ENCODE results near the gene KATNB1. TPM values are rescaled to one million over a fixed set of nuclear protein-coding genes. Genes with fewer than 3 reads are reported as not detected.

The KATNB1 gene
- total and polyA plus RNA-seq, 2 experiments from 2014 or later, result 31.4 to 65.9 TPM

DNA sequence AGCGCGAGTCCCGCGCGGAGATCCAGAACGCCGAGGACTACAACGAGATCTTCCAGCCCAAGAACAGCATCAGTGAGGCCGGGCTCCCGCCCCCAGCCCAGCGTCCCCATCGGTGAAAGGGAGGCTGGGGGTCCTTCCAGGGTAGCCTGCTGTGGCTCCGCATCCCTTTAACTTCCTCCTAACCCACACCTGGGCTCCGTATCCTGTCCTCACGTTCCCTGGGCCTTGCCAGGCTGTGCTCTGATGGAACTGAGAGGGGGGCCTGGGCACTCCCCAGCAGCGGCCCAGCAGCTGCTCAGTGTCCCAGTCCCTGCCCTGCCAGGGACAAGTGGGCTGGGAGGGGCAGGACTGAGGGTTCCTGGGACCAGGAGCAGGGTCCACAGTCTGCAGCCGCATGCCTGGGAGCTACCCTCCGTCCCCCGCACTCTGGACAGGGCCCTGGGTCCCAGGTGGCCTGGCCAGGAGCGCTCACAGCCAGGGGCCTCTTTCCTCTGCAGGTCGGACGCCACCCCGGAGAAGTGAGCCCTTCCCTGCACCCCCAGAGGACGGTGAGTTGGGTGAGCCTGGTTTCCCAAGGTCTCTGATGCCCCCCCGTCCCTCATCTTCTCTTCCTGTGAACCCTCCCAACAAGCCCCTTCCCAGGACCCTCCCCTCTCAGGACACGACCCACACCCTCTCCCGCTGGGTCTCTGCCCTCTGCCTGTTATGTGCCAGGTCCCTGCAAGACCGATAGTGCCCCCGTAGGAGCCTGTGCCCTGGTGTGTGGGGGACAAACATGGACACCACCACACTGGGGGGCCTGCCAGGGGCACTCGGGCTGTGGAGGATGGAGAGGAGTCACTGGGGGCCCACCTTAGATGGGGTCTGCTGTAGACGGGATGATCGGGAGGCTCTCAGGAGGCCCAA, 18.1 kb downstream of the KATNB1 start:
- Histone ChIP-seq H3K4me3 (no peak overlapping the region), H3K27me3 (ENCODE audit: insufficient read depth) (no peaks in the 10 kb centered on the region), H3F3A (replicated peaks; ENCODE audit: low read depth) (no peaks in the 10 kb centered on the region), H3K9me2 (ENCODE audit: insufficient read depth) (no peaks in the 10 kb centered on the region), H3K4me1 (ENCODE audit: insufficient read depth) (no peaks in the 10 kb centered on the region), H3K27ac (ENCODE audit: low read depth) (no peak overlapping the region), H2AFZ (no peak overlapping the region), H3K79me2 (replicated peaks; ENCODE audit: insufficient read depth) (no peaks in the 10 kb centered on the region), H3K4me2 (no peak overlapping the region), H3K36me3 (ENCODE audit: insufficient read depth) (no peaks in the 10 kb centered on the region), H4K20me1 (replicated peaks; ENCODE audit: insufficient read depth) (no peaks in the 10 kb centered on the region; the same call in 1 of the 2 replicates)
- Mint-ChIP-seq H3K27me3 (ENCODE audit: insufficient read depth, low read depth, poor library complexity) (peaks cover 6% of the 10 kb centered on the region), H3K27ac (no peak overlapping the region), H3K9me3 (no peaks in the 10 kb centered on the region), H3K36me3 (ENCODE audit: low read depth) (peaks cover 28% of the 10 kb centered on the region), H3K4me3 (no peak overlapping the region), H3K4me1 (peaks cover 2% of the 10 kb centered on the region; the same call in 1 of the 3 replicates)
- no peak for ATAC-seq
- DNase-seq (ENCODE audit: low spot score), result no peak
- no peak for TF ChIP-seq CREB1 (CRISPR knock-in tag; IDR thresholded peaks at IDR 0.05; ENCODE audit: low read depth)
- no peak for TF ChIP-seq EZH2phosphoT487 (IDR thresholded peaks at IDR 0.05; ENCODE audit: unreplicated experiment)
- no peak for TF ChIP-seq NANOG (IDR thresholded peaks at IDR 0.05; ENCODE audit: borderline replicate concordance)
- TF ChIP-seq ETS1 (IDR thresholded peaks at IDR 0.05), result no peak
- TF ChIP-seq EZH2 (IDR thresholded peaks at IDR 0.05; ENCODE audit: low read depth, unreplicated experiment), result no peak
- no peak for TF ChIP-seq CTCF (conservative IDR thresholded peaks at IDR 0.05; ENCODE audit: low read depth in 2 of 2)
- no peak for TF ChIP-seq JUNB (IDR thresholded peaks at IDR 0.05; ENCODE audit: unreplicated experiment)
- TF ChIP-seq STAT1 (IDR thresholded peaks at IDR 0.05; ENCODE audit: unreplicated experiment), result no peak
- TF ChIP-seq, protein P1, sequence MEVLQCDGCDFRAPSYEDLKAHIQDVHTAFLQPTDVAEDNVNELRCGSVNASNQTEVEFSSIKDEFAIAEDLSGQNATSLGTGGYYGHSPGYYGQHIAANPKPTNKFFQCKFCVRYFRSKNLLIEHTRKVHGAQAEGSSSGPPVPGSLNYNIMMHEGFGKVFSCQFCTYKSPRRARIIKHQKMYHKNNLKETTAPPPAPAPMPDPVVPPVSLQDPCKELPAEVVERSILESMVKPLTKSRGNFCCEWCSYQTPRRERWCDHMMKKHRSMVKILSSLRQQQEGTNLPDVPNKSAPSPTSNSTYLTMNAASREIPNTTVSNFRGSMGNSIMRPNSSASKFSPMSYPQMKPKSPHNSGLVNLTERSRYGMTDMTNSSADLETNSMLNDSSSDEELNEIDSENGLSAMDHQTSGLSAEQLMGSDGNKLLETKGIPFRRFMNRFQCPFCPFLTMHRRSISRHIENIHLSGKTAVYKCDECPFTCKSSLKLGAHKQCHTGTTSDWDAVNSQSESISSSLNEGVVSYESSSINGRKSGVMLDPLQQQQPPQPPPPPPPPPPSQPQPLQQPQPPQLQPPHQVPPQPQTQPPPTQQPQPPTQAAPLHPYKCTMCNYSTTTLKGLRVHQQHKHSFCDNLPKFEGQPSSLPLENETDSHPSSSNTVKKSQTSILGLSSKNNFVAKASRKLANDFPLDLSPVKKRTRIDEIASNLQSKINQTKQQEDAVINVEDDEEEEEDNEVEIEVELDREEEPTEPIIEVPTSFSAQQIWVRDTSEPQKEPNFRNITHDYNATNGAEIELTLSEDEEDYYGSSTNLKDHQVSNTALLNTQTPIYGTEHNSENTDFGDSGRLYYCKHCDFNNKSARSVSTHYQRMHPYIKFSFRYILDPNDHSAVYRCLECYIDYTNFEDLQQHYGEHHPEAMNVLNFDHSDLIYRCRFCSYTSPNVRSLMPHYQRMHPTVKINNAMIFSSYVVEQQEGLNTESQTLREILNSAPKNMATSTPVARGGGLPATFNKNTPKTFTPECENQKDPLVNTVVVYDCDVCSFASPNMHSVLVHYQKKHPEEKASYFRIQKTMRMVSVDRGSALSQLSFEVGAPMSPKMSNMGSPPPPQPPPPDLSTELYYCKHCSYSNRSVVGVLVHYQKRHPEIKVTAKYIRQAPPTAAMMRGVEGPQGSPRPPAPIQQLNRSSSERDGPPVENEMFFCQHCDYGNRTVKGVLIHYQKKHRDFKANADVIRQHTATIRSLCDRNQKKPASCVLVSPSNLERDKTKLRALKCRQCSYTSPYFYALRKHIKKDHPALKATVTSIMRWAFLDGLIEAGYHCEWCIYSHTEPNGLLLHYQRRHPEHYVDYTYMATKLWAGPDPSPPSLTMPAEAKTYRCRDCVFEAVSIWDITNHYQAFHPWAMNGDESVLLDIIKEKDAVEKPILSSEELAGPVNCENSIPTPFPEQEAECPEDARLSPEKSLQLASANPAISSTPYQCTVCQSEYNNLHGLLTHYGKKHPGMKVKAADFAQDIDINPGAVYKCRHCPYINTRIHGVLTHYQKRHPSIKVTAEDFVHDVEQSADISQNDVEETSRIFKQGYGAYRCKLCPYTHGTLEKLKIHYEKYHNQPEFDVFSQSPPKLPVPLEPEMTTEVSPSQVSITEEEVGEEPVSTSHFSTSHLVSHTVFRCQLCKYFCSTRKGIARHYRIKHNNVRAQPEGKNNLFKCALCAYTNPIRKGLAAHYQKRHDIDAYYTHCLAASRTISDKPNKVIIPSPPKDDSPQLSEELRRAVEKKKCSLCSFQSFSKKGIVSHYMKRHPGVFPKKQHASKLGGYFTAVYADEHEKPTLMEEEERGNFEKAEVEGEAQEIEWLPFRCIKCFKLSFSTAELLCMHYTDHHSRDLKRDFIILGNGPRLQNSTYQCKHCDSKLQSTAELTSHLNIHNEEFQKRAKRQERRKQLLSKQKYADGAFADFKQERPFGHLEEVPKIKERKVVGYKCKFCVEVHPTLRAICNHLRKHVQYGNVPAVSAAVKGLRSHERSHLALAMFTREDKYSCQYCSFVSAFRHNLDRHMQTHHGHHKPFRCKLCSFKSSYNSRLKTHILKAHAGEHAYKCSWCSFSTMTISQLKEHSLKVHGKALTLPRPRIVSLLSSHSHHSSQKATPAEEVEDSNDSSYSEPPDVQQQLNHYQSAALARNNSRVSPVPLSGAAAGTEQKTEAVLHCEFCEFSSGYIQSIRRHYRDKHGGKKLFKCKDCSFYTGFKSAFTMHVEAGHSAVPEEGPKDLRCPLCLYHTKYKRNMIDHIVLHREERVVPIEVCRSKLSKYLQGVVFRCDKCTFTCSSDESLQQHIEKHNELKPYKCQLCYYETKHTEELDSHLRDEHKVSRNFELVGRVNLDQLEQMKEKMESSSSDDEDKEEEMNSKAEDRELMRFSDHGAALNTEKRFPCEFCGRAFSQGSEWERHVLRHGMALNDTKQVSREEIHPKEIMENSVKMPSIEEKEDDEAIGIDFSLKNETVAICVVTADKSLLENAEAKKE (CRISPR knock-in tag; IDR thresholded peaks at IDR 0.05), result no peak
- TF ChIP-seq, protein P2, sequence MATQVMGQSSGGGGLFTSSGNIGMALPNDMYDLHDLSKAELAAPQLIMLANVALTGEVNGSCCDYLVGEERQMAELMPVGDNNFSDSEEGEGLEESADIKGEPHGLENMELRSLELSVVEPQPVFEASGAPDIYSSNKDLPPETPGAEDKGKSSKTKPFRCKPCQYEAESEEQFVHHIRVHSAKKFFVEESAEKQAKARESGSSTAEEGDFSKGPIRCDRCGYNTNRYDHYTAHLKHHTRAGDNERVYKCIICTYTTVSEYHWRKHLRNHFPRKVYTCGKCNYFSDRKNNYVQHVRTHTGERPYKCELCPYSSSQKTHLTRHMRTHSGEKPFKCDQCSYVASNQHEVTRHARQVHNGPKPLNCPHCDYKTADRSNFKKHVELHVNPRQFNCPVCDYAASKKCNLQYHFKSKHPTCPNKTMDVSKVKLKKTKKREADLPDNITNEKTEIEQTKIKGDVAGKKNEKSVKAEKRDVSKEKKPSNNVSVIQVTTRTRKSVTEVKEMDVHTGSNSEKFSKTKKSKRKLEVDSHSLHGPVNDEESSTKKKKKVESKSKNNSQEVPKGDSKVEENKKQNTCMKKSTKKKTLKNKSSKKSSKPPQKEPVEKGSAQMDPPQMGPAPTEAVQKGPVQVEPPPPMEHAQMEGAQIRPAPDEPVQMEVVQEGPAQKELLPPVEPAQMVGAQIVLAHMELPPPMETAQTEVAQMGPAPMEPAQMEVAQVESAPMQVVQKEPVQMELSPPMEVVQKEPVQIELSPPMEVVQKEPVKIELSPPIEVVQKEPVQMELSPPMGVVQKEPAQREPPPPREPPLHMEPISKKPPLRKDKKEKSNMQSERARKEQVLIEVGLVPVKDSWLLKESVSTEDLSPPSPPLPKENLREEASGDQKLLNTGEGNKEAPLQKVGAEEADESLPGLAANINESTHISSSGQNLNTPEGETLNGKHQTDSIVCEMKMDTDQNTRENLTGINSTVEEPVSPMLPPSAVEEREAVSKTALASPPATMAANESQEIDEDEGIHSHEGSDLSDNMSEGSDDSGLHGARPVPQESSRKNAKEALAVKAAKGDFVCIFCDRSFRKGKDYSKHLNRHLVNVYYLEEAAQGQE (IDR thresholded peaks at IDR 0.05; ENCODE audit: unreplicated experiment), result no peak
- no peak for TF ChIP-seq ZNF114 (CRISPR knock-in tag; IDR thresholded peaks at IDR 0.05)
- TF ChIP-seq POLR2AphosphoS5 (IDR thresholded peaks at IDR 0.05; ENCODE audit: low read depth), result no peak

Measured in GM23338 (cell line).